ENCODE measurements around the gene DOK5.

The DOK5 gene

DNA sequence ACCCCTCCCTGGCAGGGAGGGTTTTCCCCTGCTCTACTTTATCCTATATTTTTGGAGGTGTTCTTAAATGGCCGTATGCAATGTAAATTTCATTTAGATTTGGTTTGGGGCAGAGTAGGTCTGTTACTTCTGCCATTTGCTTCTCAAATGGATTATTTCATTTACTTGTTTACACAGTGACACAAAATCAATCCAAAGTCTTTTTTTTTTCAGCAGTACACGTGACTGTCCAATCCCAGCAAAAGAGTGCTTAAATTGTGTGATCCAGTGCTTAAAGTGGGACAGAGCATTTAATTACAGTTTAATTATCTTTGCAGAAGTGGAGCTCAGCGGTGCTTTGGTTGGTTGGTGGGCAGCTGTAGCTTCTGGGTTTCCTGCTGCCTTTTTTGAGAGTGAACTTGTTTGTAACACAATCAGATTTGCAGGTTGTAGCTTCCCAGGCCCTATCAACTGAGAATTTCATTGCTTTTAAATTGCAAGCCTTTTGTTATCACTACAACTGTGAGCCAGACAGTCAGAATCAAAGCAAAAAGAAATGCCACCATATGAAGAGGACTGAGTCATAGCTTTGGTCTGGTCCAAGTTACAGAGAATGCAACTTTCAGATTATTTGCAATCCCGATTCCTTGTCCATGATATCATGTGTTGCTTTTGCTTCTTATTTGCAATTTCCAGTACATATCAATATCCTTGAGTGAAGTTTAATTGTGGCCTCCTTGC lies 216.9 kb downstream of the DOK5 start:
- no peak for DNase-seq (ENCODE audit: low spot score)

DNA sequence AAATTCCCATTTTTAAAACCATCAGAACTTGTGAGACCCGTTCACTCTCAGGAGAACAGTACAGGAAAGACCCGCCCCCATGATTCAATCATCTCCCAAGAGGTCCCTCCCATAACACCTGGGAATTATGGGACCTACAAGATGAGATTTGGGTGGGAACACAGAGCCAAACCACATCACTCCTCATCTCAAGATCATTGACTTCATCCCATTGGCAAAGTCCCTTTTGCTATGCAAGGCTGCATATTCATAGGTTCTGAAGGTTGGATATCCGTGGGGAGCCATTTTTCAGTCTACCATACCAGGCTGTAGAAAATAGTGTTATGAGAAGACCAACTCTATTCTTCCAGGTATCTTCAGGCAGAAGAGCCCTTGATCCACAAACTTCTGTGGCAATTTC lies 219.1 kb downstream of the DOK5 start:
- no peak for DNase-seq (ENCODE audit: low spot score)

DNA sequence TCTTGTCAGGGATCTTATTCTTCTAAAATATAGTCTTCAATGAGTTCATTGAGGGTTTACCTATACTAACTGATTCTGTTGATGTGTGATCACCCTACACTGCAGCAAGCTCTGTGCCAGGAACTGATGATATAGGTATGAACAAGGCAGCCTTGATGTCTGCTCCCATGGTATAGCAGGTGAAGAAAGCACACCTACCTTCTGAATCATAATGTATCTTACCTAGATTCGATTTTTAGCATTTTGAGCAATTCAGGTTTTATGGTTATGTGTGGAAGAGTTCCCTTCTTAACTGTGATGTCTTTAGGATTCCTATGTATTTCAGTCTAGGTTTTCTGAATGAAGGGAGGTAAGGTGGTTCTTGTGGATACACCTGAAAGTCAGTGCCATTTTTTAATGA lies 223.0 kb downstream of the DOK5 start:
- no peak for DNase-seq (ENCODE audit: low spot score)
